K562 (cell line): ENCODE measurements around the gene CCDC187.

Experiments
- BHLHE40 ChIP-seq: IDR thresholded peaks from 2 replicates; pipeline ENCODE4 v1.6.1; 2011; ENCODE audit warnings: low read length, improper control_type of control experiment
- EZH2 ChIP-seq: IDR thresholded peaks from 2 replicates; pipeline ENCODE4 v1.6.1; 2012; ENCODE audit warnings: low read depth, mild to moderate bottlenecking, inconsistent platforms, low read length, borderline replicate concordance
- JUN ChIP-seq, 2 experiments: sonication (generic) in 1 of 2; formaldehyde crosslinking in 1 of 2; IDR thresholded peaks; 2 replicates each; pipeline versions ENCODE4 v1.6.1 to v1.8.0; 2012 to 2022; ENCODE audit warnings: borderline replicate concordance in 2 of 2, mild to moderate bottlenecking in 2 of 2, improper control_type of control experiment in 1 of 2, low read depth in 1 of 2, low read length in 1 of 2, missing genetic modification reagents in 1 of 2
- POLR2AphosphoS5 ChIP-seq: IDR thresholded peaks from 2 replicates; pipeline ENCODE4 v1.6.1; 2011; ENCODE audit warnings: mild to moderate bottlenecking, low read depth, low read length, moderate library complexity; ENCODE audit not compliant: control insufficient read depth, insufficient read depth
- PRPF4 ChIP-seq: fragments of 200-400 bp; formaldehyde crosslinking; IDR thresholded peaks from one replicate; pipeline ENCODE4 v1.6.1; 2017; ENCODE audit warnings: low read length, low read depth, mild to moderate bottlenecking; ENCODE audit not compliant: insufficient read depth, poor library complexity, severe bottlenecking
- ZBTB34 ChIP-seq: fragments of 250-450 bp; sonication (Bioruptor Pico); IDR thresholded peaks from 2 replicates; pipeline ENCODE4 v1.8.0; 2021; ENCODE audit warnings: mild to moderate bottlenecking, moderate library complexity
- ZC3H11A ChIP-seq: IDR thresholded peaks from 2 replicates; pipeline ENCODE4 v1.6.1; 2012; ENCODE audit warnings: low read depth, low read length, improper control_type of control experiment

DNA sequence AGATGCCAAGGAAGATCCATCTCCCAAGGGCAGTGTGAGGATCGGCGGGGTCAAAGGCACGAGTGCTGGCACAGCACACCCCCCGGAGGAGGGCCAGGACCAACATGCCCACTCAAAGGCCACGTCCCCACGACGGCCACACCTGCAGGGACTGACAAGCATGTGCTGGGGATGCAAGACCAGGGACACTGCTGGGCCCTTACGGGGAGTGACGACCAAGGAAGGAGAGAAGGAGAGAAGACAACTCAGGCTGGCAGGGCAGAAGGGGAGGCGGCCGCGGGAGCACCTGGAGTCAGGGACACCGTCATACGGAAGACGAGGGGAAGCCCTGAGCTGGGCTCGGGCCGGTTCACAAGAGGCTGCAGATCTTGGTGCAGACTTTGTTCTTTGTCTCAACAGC, 68.7 kb downstream of the CCDC187 start:
- TF ChIP-seq BHLHE40 (no peak), POLR2AphosphoS5 (no peak), PRPF4 (no peak), JUN (IDR thresholded peaks at IDR 0.05; ENCODE audit: borderline replicate concordance, low read depth, low read length) (no peak), JUN (CRISPR knock-in tag; IDR thresholded peaks at IDR 0.05; ENCODE audit: borderline replicate concordance) (no peak), ZC3H11A (no peak), EZH2 (no peak), ZBTB34 (CRISPR knock-in tag) (no peak)
